ENCODE results near the gene VPS51. TPM values are rescaled to one million over a fixed set of nuclear protein-coding genes. Genes with fewer than 3 reads are reported as not detected.

The VPS51 gene
- total and polyA plus RNA-seq, 2 of the 13 experiments (the other 11 are each of a cell fraction or from before 2014, with no cell fraction given): 76.3 to 90.6 TPM

DNA sequence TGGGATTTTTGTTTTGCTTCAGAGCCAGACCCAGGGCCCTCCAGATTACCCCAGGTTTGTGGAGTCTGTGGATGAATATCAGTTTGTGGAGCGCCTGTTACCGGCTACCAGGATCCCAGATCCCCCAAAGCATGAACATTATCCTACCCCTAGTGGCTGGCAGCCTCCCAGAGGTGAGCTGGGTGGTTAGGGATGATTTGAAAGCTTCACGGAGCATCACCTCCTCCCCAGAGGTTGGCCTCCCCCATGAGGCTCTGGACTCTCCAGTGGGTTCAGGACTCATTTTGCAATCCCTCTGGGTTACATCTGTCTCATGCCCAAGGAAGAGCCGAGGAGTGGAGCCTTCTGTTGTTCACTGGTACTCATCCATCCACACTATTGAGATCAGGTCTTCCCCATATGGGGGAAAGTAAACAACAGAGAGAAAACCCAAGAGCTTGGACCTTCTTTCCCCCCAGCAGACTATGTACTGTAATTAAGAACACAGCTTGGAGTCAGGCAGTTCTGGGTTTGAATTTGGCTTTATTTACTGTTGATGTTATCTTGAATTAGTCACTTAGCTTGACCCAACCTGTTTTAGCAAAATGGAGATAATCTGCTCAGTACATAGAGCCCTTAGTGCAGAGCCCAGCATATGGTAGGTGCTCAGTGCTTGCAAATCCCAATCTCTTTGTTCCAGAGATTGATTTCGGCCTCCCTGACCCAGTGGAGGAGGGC, 28.6 kb downstream of the VPS51 start:
- no peak for FAIRE-seq
- Histone ChIP-seq H2AFZ (ENCODE audit: low read length) (no peak overlapping the region), H3K4me1 (ENCODE audit: insufficient read depth, low read length) (peaks cover 37% of the 10 kb centered on the region), H3K4me2 (ENCODE audit: low read depth, low read length) (no peak overlapping the region), H3K27me3 (ENCODE audit: control insufficient read depth in 1 of 2, insufficient read depth in 2 of 2, low read length in 2 of 2) (no peaks in the 10 kb centered on the region; a peak in 1 of 5 replicates), H3K27ac (ENCODE audit: extremely low read length, insufficient read depth, low read length) (no peak overlapping the region), H3K9ac (ENCODE audit: insufficient read depth, low read depth, low read length) (no peak overlapping the region), H4K20me1 (ENCODE audit: insufficient read depth, low read length) (no peaks in the 10 kb centered on the region), H3K4me3 (replicated peaks in 1 of 3; ENCODE audit: insufficient read depth in 1 of 3, low read depth in 2 of 3, low read length in 3 of 3) (no peak overlapping the region), H3K9me3 (ENCODE audit: low read length) (no peaks in the 10 kb centered on the region), H3K79me2 (ENCODE audit: insufficient read depth, low read length) (peaks cover 42% of the 10 kb centered on the region), H3K36me3 (replicated peaks in 1 of 2; ENCODE audit: control insufficient read depth in 1 of 2, insufficient read depth in 2 of 2, low read length in 2 of 2) (peaks cover 33 to 63% of the 10 kb centered on the region in 2 experiments)
- intact Hi-C loops (cut with micrococcal nuclease; ENCODE audit: unreplicated experiment): no loop called here
- ATAC-seq: no peak
- in situ Hi-C loops (cut with HindIII; ENCODE audit: extremely low pct_ligation_motif_present, low pct_unique_long_range_greater_than_20kb): no loop called here
- 94% methylated on average over 4 of the region's 5 CpGs for WGBS (ENCODE audit: low lambda C conversion rate)
- POLR2A ChIA-PET: interaction anchor here (1.0 to 4.7 kb wide), 2 partner anchors 11 to 57 kb away, joined by 3 to 105 read pairs; partner anchors contain the start of genes CAPN1 and SYVN1
- DNase-seq (ENCODE audit: low spot score): no peak
- no peak for TF ChIP-seq RFXANK (CRISPR knock-in tag; IDR thresholded peaks at IDR 0.05)
- TF ChIP-seq SP2 (CRISPR knock-in tag; IDR thresholded peaks at IDR 0.05): no peak
- TF ChIP-seq ESRRA (CRISPR knock-in tag; IDR thresholded peaks at IDR 0.05; ENCODE audit: low read depth): no peak
- TF ChIP-seq RNF2 (conservative IDR thresholded peaks at IDR 0.05; ENCODE audit: low read depth): no peak
- no TSS peak for BruUV-seq (replicated peaks)
- CTCF ChIA-PET (ENCODE audit: low intra/inter-chr PET ratio, low total read pairs): no interaction called here

DNA sequence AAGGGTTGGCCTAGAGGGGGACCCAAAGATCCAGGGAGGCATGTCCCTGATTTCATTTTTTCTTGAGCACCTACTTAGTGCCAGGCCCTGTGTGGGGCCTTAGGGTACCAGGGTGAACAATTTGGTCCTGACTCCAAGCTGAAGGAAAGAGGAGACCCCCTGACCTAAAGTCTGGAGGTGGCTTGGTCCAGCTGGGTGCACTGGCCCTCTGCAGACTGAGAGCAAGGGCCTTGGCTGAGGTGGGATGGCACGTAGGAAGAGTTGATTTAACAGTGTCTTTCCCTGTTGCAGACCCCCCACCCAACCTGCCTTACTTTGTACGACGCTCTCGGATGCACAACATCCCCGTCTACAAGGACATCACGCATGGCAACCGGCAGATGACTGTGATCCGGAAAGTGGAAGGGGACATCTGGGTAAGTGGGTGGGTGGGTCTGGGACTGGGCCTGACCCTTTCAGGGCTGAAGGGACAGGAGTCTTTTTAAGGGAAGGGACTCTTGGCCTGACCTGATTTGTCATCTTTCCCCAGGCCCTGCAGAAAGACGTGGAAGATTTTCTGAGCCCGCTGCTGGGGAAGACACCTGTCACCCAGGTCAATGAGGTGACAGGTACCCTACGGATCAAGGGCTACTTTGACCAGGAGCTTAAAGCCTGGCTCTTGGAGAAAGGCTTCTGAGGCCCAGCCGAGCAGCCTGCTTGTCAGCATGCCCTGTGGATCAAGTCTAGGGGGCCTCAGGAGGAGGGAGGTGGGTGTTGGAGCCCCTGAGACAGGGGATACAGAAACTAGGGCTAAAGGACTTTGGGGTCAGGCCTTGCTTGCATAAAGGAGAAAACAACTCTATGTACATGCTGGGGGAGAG, 29.4 kb downstream of the VPS51 start:
- WGBS (ENCODE audit: low lambda C conversion rate): 98% methylated on average over 12 of the region's 12 CpGs
- no peak overlapping the region for H3K27ac ChIP-seq (ENCODE audit: extremely low read length, insufficient read depth, low read length)
- no peak overlapping the region for H3K4me2 ChIP-seq (ENCODE audit: low read depth, low read length)
- no peak for ATAC-seq
- in situ Hi-C loops (cut with HindIII; ENCODE audit: extremely low pct_ligation_motif_present, low pct_unique_long_range_greater_than_20kb): no loop called here
- H3K79me2 ChIP-seq (ENCODE audit: insufficient read depth, low read length): peaks cover 41% of the 10 kb centered on the region
- H2AFZ ChIP-seq (ENCODE audit: low read length): no peak overlapping the region
- no peak overlapping the region for H3K9ac ChIP-seq (ENCODE audit: insufficient read depth, low read depth, low read length)
- no peak for DNase-seq (ENCODE audit: low spot score)
- POLR2A ChIA-PET: interaction anchor here (4.7 kb wide), 1 partner anchor 10 kb away, joined by 105 read pairs; the partner anchor contains the start of gene SYVN1
- H3K36me3 ChIP-seq (replicated peaks in 1 of 2; ENCODE audit: control insufficient read depth in 1 of 2, insufficient read depth in 2 of 2, low read length in 2 of 2): peaks cover 37 to 59% of the 10 kb centered on the region in 2 experiments
- peaks cover 29% of the 10 kb centered on the region for H3K4me1 ChIP-seq (ENCODE audit: insufficient read depth, low read length)
- no peak for FAIRE-seq
- intact Hi-C loops (cut with micrococcal nuclease; ENCODE audit: unreplicated experiment): no loop called here
- CTCF ChIA-PET (ENCODE audit: low intra/inter-chr PET ratio, low total read pairs): no interaction called here
- BruUV-seq (replicated peaks): no TSS peak
- no peak overlapping the region for H3K4me3 ChIP-seq (replicated peaks in 1 of 3; ENCODE audit: insufficient read depth in 1 of 3, low read depth in 2 of 3, low read length in 3 of 3)
- H4K20me1 ChIP-seq (ENCODE audit: insufficient read depth, low read length): no peaks in the 10 kb centered on the region
- no peaks in the 10 kb centered on the region for H3K9me3 ChIP-seq (ENCODE audit: low read length)
- H3K27me3 ChIP-seq (ENCODE audit: control insufficient read depth in 1 of 2, insufficient read depth in 2 of 2, low read length in 2 of 2): no peaks in the 10 kb centered on the region; a peak in 1 of 5 replicates
- no peak for TF ChIP-seq ZBTB1 (CRISPR knock-in tag; IDR thresholded peaks at IDR 0.05; ENCODE audit: borderline replicate concordance)
- TF ChIP-seq TBX3 (IDR thresholded peaks at IDR 0.05; ENCODE audit: borderline replicate concordance): no peak
- TF ChIP-seq SRSF9 (IDR thresholded peaks at IDR 0.05; ENCODE audit: borderline replicate concordance, insufficient read depth, low read depth, low read length, poor library complexity, severe bottlenecking): no peak
- no peak for TF ChIP-seq ZNF263 (CRISPR knock-in tag; IDR thresholded peaks at IDR 0.05)
- TF ChIP-seq PRMT3 (CRISPR knock-in tag; IDR thresholded peaks at IDR 0.05; ENCODE audit: borderline replicate concordance, low read depth): no peak
- no peak for TF ChIP-seq NONO (IDR thresholded peaks at IDR 0.05)
- TF ChIP-seq NONO (CRISPR knock-in tag; conservative IDR thresholded peaks at IDR 0.05): no peak
- no peak for TF ChIP-seq NCOA1 (CRISPR knock-in tag; IDR thresholded peaks at IDR 0.05)
- TF ChIP-seq FOXA3 (CRISPR knock-in tag; IDR thresholded peaks at IDR 0.05): no peak
- TF ChIP-seq ZFP37 (CRISPR knock-in tag; IDR thresholded peaks at IDR 0.05; ENCODE audit: borderline replicate concordance): no peak
- no peak for TF ChIP-seq ZNF839 (CRISPR knock-in tag; IDR thresholded peaks at IDR 0.05; ENCODE audit: borderline replicate concordance)
- TF ChIP-seq ZNF232 (CRISPR knock-in tag; IDR thresholded peaks at IDR 0.05; ENCODE audit: borderline replicate concordance): no peak
- TF ChIP-seq ONECUT2 (CRISPR knock-in tag; IDR thresholded peaks at IDR 0.05): no peak
- TF ChIP-seq ZBTB21 (CRISPR knock-in tag; IDR thresholded peaks at IDR 0.05): no peak
